HG02870 (cell line): ENCODE results near the gene SLU7.

Experiments used
- ATAC-seq: cut with Tn5 transposase; IDR thresholded peaks from one replicate; pipeline ENCODE4 v1.9.1; 2021; ENCODE audit warnings: mild to moderate bottlenecking, moderate library complexity; ENCODE audit not compliant: unreplicated experiment

SLU7 gene

DNA sequence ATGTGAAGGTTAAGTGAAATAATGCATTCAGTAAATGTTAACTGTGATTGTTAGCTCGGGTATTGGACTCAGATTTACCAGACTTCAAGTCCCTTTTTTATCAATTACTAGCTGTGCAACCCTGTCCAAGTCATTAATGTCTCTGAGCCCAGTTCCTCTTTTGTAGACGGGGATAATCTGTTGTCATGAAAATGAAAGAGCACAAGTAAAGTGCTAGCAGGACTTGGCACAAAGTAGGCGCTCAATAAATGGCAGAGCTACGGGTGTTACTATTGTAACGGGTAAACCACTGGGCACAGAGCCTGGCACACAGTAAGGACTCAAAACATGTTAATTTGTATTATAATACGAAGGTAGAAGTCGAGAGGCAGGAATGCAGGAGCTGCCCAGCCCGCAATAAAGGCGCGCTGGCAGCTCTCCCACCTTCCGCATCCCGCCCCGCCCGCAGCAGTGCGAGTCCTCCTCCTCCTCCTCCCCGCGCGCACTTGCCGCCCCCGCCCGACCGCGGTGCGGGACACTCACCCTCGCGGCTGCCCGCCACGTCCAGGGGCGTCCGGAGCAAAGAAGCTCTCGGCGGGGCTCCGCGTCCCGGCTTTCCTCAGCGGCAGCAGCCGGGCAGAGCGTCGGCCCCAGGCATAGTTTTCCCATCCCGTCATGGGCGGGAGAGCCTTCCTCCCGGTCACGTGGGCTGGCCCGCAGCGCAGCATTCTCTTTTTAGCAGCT is 48.7 kb downstream of the SLU7 start, which contains the start of gene C1QTNF2:
TSS of gene C1QTNF2 (minus strand) at position 637 of the 723 bp plus-strand sequence. CDS start 15,615 bp downstream, outside the sequence.
- no peak for ATAC-seq

DNA sequence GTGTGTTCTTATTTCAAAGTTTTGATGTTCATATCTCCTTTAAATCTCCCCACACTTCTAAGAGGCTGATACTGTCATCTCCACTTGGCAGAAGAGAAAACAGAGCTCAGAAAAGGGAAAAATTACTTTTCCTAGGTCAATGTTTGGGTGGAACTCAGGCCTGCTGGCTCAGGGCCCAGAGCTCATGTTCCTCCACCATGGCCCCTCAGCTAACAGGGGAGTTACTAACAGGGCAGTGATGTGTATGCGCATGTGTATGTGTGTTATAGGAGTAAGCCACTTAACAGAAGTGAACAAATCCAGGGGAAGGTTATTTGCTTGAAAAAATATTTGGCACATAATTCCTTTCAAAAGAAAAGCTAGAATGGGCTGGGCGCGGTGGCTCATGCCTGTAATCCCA is 51.0 kb downstream of the SLU7 start:
- ATAC-seq: no peak

DNA sequence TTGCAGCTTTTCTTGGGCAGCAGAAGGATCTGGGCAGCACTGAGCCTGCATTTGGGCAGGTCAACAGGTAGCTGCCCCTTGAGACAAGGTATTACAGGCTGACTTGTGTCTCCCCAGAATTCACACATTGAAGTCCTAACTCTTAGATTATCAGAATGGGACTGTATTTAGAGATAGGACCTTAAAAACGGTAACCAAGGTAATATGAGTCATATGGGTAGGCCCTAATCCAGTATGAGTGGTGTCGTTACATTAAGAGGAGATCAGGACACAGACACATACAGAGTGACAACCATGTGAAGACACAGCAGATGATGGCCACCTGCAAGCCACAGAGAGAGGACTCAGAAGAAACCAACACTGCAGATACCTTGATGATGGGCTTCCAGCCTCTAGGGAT is 51.6 kb downstream of the SLU7 start:
- ATAC-seq: no peak

DNA sequence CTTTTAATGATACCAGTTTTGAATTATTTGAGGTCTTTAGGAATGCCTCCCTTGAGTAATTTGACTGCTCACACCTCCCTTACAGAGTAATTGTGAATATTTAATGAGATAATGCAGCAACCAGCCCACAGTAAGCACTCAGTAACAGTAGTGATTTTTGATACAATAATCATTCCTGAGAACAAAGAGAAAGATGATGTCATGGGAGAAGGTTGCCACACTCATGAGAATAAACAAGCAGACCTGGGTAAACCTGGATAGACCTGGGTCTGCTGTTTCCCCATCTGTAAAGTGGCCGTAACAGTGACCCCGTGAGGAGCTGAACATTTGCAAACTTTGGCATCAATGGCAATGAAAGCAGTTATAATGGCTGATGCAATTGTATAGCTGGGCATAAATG is 52.7 kb downstream of the SLU7 start:
- ATAC-seq: no peak

DNA sequence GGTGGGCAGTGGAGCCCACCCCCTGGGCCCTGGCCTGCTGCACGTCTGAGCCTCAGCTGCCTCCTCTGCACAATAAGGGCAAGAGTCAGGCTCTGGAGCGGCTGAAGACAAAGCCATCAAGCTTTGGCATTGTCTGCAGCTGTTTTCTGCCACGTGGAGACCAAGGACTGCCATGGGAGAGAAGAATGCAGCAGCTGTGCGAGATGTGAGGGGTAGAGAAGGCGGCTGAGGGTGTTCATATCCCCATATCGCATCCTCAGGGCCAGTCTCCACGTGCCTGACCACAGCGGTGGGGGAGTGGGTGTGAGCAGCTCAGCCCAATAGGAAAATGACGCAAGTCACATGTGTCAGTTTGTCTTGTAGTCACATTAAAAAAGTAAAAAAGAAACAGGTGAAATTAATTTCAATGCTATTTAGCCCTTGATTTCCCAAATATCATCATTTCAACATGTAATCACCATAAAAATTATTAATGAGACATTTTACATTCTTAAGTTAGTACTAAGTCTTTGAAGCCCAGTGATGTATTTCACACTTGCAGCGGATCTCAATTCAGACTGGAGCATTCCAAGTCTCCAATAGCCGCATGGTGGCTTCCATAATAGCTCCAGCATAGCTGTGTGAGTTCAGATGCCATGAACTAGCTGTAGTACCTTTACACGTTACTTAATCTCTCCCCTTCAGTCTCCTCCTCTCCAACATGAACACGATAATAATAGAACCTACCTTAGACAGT is 55.1 kb downstream of the SLU7 start:
- ATAC-seq: no peak

DNA sequence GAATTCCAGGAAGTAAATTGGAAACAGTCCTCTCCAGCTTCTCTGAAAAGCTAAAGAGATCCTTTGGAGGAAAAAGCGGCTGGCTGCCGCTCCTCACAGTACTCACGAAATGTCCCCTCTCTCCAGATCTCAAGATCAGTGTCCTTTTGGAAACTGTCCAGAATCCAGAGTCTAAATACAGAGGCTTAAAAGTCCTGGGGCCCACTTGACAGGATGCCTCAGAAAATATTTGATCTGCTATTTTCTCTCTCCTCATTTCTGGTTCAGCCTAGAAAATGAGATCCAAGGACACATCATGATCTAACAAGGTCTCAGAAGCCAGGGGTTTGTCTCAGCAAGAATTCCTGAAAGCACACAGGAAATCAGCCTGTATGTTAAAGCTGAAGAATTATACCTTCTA is 55.7 kb downstream of the SLU7 start:
- ATAC-seq: no peak

DNA sequence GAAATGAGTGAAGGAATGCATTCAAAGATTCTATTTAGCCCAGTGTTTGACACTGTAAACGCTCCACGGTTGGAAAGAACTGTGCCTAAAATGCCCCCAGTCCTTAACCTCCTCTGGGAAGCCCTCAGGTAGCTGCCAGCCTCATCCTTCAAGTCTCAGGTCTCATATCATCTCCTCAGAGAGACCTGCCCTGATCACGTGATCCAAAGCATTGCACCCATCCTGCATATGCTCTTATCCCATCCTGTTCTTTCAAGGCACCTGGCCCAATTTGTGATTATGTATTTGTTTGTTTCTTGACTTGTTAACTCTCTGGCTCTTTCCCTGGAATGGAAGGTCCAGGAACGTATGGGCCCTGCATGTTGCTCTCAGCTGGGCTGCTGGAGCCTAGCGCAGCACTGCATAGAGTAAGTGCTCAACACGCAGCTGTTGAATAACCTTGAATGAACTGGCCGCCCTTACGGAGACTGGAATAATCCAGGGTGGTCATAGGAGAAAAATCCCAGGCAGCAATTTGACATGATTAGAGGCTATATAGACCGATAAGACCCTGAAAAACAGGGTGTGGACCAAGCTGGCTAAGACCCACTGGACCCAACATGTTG is 57.2 kb downstream of the SLU7 start:
- no peak for ATAC-seq

DNA sequence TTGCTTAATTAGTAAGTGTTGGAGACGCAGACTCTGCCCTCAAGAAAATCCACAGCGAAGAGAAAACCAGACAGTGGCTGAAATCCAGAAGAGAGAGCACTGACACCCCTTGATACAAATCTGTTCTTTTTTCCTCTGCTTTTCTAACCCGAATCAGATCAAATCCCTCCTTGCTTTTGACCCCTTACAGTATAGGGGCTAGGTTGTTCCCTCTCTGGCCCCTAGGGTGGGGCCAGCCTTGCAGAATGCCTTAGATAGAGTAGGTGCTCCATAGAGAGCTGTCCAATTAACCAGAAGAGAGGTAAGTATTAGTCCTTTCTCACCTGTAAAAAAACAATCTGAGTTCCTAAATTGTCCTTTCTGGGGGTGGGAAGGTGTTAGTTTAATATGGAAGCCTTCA is 58.6 kb downstream of the SLU7 start:
- no peak for ATAC-seq

DNA sequence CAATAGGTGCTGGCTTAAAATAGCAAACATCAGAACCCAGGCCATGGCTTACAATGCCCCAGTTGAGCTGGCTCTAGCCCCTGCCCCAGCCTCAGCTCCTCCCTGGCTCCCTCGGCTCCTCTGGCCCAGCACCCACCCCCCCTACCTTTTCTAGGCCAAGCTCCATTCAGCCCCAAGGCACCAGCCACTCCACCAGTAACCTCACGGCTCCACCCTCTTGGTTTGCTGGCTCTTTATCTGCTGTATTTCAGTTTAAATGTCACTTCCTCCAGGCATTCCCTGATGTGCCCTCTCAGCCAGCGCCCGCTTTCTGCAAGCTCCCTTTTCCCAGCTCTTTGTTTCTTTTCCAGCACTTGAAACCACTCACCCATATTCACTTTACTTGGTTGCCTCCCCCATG is 59.1 kb downstream of the SLU7 start:
- no peak for ATAC-seq

DNA sequence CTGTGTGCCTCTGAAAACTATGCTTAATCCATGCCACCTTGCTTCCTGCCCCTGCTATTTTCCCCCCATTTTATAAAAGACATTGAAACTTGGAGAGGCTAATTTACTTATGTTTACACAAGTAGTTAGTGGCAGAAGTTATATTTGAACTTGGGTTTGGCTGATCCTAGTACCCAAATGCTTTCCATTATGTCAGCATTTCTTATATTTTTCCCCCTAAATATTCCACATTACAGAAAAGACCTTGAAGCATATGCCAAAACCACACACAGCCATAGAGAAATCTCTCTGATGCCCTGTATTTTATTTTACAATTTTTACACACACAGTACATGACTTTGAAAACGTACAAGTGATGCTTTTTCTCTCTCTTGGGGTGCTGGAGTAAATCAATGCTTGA is 59.6 kb downstream of the SLU7 start:
- no peak for ATAC-seq

DNA sequence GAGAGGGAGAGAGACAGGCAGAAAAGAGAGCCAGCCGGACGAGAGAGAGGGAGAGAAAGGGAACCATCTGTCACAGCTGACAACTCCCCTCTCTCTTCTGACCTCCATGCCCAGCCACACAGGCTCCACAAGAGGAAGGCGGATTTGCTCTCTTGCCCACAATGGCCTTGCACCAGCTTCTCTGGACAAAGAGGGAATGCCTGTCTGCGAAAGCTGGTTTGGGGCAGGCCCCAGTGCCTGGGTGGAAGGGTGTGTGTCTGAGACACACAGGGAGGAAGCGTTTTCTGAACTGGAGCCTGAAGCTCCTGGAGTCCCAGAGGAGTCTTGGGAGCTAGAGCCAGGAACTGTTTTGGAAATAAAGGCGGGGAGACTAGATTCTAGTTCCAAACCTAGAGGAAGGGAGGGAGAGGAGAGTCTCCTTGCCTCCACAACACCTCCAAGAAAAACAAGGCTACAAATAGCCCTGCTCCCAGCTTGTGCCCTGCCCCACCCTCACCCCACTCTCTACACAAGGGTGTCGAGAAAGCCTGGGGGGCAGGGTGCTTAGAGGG is 60.9 kb downstream of the SLU7 start:
- ATAC-seq: no peak

DNA sequence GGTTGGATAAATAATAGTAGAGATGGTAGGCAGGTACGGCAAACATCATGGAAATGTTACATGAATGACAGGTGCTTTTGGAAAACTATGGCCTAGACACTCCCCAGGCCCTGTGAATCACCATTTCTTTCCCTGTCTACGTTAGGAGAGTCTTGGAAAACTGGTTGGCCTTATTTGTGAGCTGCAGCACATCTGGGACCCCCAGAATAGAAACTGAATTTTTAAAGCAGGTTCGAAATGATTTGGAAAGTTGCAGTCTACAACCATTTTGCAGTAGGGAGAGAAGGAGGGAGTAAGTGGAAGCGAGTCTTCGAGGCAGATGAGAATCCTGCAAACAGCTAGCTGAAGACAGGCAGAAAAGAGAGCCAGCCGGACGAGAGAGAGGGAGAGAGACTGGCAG is 61.5 kb downstream of the SLU7 start:
- ATAC-seq: no peak

DNA sequence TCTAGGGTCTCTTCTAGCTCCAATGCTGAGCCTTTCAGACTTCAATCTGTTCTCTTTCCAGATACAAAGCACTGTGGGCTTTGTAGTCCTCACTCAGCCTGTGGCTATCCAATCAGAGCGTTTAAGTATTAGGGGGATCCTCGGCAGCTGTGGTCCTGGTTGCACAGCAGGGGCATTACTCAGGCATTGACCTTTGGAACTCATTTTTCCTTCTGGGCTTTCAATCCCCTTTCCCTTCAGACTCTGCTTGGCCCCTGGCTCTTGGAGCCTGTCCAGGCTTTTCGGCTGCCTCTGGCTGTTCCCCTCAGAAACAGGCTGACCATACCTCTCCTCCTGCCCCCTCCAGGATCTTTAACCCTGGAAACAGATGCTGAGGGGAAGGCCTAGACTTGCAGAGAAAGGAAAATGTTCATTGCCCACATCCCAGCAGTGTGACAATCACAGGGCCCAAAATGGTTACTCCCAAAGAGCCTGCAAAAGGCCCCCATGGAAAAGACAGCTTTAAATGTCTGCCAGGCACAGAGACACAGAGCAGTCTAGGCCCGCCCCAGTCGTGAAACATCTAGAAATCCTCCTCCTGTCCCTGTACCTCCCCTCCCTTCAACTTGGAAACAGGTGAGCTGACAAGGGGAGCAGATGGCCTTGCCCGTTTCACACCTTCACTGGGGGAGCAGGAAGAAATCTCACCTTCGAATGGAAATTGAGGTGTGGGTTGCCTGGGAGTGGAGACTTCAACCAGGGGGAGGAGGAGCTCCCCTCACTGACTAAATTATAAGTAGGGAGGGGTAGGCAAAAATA is 62.1 kb downstream of the SLU7 start:
- ATAC-seq: no peak

DNA sequence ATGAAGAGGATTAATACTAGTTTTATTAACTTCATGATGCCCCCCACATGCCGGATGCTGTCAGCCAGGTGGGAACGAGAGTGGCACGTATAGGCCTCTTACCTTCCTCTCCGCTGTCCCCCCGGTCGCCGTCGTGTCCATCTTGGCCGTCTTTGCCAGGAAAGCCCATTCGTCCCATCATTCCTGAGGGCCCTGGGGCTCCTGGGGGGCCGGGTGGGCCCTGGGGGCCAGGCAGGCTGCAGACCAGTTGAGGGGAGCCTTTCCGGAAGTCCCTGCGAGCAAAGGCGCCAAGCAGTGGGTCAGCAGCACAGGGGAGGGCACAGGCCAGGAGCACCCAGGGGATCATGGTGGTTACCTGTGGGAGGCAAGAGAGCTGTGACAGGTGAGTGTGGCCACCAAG is 64.2 kb downstream of the SLU7 start:
- no peak for ATAC-seq

DNA sequence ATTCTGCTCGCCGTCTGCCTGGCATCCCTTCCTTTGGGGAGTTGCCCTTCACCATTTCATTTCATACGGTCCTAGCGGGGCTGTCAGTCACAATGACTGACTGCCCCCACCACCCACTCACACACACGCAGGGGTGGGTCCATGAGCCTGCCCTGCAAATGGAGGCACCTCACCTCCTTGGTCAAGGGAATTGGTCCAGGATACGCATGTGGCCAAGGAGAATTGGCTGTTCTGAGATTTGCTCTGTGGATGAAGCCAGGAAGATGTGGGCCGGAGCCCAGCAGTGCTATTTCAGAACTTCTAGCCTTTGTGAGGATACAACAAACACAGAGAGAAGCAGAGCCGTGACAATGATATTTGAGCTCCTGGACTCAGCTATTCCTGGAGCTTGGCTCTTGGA is 65.5 kb downstream of the SLU7 start:
- no peak for ATAC-seq

DNA sequence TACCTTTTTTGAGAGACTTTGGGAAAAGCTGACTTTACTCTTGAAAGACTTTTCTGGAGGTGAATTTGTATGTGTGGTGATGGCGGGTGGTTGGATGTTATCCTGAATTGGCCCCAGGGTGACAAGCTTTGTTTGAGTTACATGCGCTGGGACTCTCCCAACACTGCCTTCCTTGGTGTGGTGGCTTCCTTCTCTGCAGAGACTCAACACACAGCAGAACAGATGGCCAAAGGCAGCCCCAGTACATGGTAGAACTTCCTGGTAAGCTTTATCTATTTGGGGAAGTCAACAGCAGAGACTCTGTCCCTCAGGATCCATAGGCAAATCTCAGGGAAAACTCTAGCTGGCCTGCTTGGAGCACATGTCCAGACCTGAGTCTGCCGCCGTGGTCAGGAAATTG is 66.6 kb downstream of the SLU7 start:
- no peak for ATAC-seq
